ENCODE measurements around the gene SP8.
"Not testable (repeated sequence)": the region's sequence is repeated elsewhere in the genome, so short reads cannot be mapped to it uniquely, and the experiment has no call there.

SP8 gene

GRCh38 chr7:20827172-20827571, 40.5 kb upstream of the SP8 start:
- TF ChIP-seq CTCF (IDR thresholded peaks at IDR 0.05): no peak
- DNase-seq (ENCODE audit: low spot score): no peak
- Histone ChIP-seq H3K27ac (no peak overlapping the region), H3K4me3 (no peak overlapping the region)

- no peak overlapping the region for H3K27ac ChIP-seq
- H3K4me3 ChIP-seq: no peak overlapping the region
- TF ChIP-seq CTCF (IDR thresholded peaks at IDR 0.05): no peak
- no peak for DNase-seq (ENCODE audit: low spot score)
Observed at GRCh38 chr7:20826243-20826642, 39.6 kb upstream of the SP8 start.

GRCh38 chr7:20825555-20825954, 38.9 kb upstream of the SP8 start:
- no peak overlapping the region for H3K27ac ChIP-seq
- TF ChIP-seq CTCF (IDR thresholded peaks at IDR 0.05): no peak
- H3K4me3 ChIP-seq: no peak overlapping the region
- no peak for DNase-seq (ENCODE audit: low spot score)

- DNase-seq (ENCODE audit: low spot score); H3K27ac ChIP-seq: not testable (repeated sequence)
Observed at GRCh38 chr7:20821390-20821789, 34.7 kb upstream of the SP8 start.

GRCh38 chr7:20816372-20816959, 29.8 kb upstream of the SP8 start:
- H3K27ac ChIP-seq: no peak overlapping the region
- no peak for TF ChIP-seq CTCF (IDR thresholded peaks at IDR 0.05)
- DNase-seq (ENCODE audit: low spot score): no peak
- no peak overlapping the region for H3K4me3 ChIP-seq

More at GRCh38 chr7:20821390-20821789, 34.7 kb upstream of the SP8 start:
- H3K4me3 ChIP-seq: not testable (repeated sequence)

- TF ChIP-seq CTCF (IDR thresholded peaks at IDR 0.05): no peak
- Histone ChIP-seq H3K27ac (no peak overlapping the region), H3K4me3 (no peak overlapping the region)
- no peak for DNase-seq (ENCODE audit: low spot score)
Observed at GRCh38 chr7:20804345-20804744, 17.7 kb upstream of the SP8 start.

- DNase-seq (ENCODE audit: low spot score): no peak
- H3K27ac ChIP-seq: no peak overlapping the region
- no peak overlapping the region for H3K4me3 ChIP-seq
- TF ChIP-seq CTCF (IDR thresholded peaks at IDR 0.05): no peak
Observed at GRCh38 chr7:20799566-20800366, 13.1 kb upstream of the SP8 start.

Measured in coronary artery (tissue), 2 donors.